OCI-LY7 (cell line): ENCODE data around the gene SLC8A1. TPM values are rescaled to one million over a fixed set of nuclear protein-coding genes. Genes with fewer than 3 reads are reported as not detected.

Experiments
- BruUV-seq: library from RNA; stranded (reverse); fragments of 400-500 nt; replicated peaks from 2 replicates; lab custom pipeline; 2021; lab: Mats Ljungman, UMichigan
- CTCF ChIA-PET: fragments of 300-600 bp; sonication (Branson Sonifier 250); formaldehyde crosslinking; loops from one replicate; lab custom pipeline; 2022; ENCODE audit warnings: antibody characterized with exemption; ENCODE audit not compliant: unreplicated experiment; lab: Charles Lee
- POLR2A ChIA-PET: fragments of 300-600 bp; sonication (Branson Sonifier 250); formaldehyde crosslinking; loops from one replicate; lab custom pipeline; 2022; ENCODE audit warnings: antibody characterized with exemption; lab: Charles Lee
- DNase-seq: peaks from one replicate; pipeline ENCODE4 v3.0.0-alpha.2; 2015; ENCODE audit warnings: low spot score
- H2AFZ ChIP-seq: fragments of 200-600 bp; sonication (generic), shearing (Covaris generic); 2 replicates; pipeline ENCODE4 v1.6.1; 2014; ENCODE audit warnings: mild to moderate bottlenecking, antibody characterized with exemption, low read length, moderate library complexity
- H3K27ac ChIP-seq: fragments of 200-600 bp; sonication (generic); 2 replicates; pipeline ENCODE4 v1.5.1; 2014; ENCODE audit warnings: mixed run types, low read depth, mild to moderate bottlenecking, moderate library complexity, low read length, inconsistent platforms; ENCODE audit not compliant: poor library complexity, severe bottlenecking
- H3K36me3 ChIP-seq: fragments of 200-600 bp; sonication (generic); 2 replicates; pipeline ENCODE4 v1.6.1; 2014; ENCODE audit warnings: mild to moderate bottlenecking, antibody characterized with exemption, low read length, moderate library complexity, mixed read lengths; ENCODE audit not compliant: insufficient read depth
- H3K4me1 ChIP-seq: fragments of 200-600 bp; sonication (generic); 2 replicates; pipeline ENCODE4 v1.5.1; 2014; ENCODE audit warnings: mild to moderate bottlenecking, low read length; ENCODE audit not compliant: insufficient read depth, poor library complexity, severe bottlenecking
- H3K4me2 ChIP-seq: fragments of 200-600 bp; sonication (generic); 2 replicates; pipeline ENCODE4 v1.6.1; 2014; ENCODE audit warnings: mild to moderate bottlenecking, low read length
- H3K4me3 ChIP-seq: fragments of 200-600 bp; sonication (generic); 2 replicates; pipeline ENCODE4 v1.5.1; 2014; ENCODE audit warnings: mild to moderate bottlenecking, low read depth, low read length; ENCODE audit not compliant: poor library complexity, severe bottlenecking
- H3K79me2 ChIP-seq: fragments of 200-600 bp; sonication (generic); 2 replicates; pipeline ENCODE4 v1.6.1; 2016; ENCODE audit warnings: low read depth, mild to moderate bottlenecking, low read length, moderate library complexity, mixed read lengths; ENCODE audit not compliant: insufficient read depth
- H3K9me2 ChIP-seq: fragments of 200-600 bp; sonication (generic); 2 replicates; pipeline ENCODE4 v1.6.1; 2016; ENCODE audit warnings: mild to moderate bottlenecking, low read length, mixed read lengths; ENCODE audit not compliant: insufficient read depth
- H3K9me3 ChIP-seq: fragments of 200-600 bp; sonication (generic); 2 replicates; pipeline ENCODE4 v1.6.1; 2014; ENCODE audit warnings: mild to moderate bottlenecking, mixed run types, low read length, mixed read lengths
- H4K20me1 ChIP-seq: fragments of 200-600 bp; sonication (generic); 2 replicates; pipeline ENCODE4 v1.6.1; 2014; ENCODE audit warnings: mild to moderate bottlenecking, antibody characterized with exemption, low read length, moderate library complexity, mixed read lengths; ENCODE audit not compliant: insufficient read depth
- EZH2phosphoT487 ChIP-seq: fragments of 200-600 bp; sonication (generic); IDR thresholded peaks from 2 replicates; pipeline ENCODE4 v1.6.1; 2018; ENCODE audit warnings: low read depth, borderline replicate concordance, mild to moderate bottlenecking, mixed run types, antibody characterized with exemption, low read length, moderate library complexity, mixed read lengths
- intact Hi-C: fragments of 100-400 bp; cut with micrococcal nuclease; formaldehyde crosslinking; loops from one replicate; pipeline ENCODE4 v1.10.0; 2022; ENCODE audit not compliant: unreplicated experiment
- total RNA-seq, 2 experiments: library from RNA; depleted of rRNA in 1 of 2; stranded (reverse); fragments of >200 nt in 1 of 2; shearing (Covaris generic) in 1 of 2; gene quantifications; 2 replicates each; pipeline ENCODE4 v1.2.3, GENCODE V29; 2014 to 2022
- TF ChIP-seq, protein P1 (sequence below): fragments of 200-600 bp; sonication (generic); conservative IDR thresholded peaks from 2 replicates; pipeline ENCODE4 v1.5.1; 2014; ENCODE audit warnings: mild to moderate bottlenecking, antibody characterized with exemption, low read length, moderate library complexity, mixed read lengths

SLC8A1 gene
- total RNA-seq, 2 experiments from 2014 or later, result 3.6 to 7.3 TPM

DNA sequence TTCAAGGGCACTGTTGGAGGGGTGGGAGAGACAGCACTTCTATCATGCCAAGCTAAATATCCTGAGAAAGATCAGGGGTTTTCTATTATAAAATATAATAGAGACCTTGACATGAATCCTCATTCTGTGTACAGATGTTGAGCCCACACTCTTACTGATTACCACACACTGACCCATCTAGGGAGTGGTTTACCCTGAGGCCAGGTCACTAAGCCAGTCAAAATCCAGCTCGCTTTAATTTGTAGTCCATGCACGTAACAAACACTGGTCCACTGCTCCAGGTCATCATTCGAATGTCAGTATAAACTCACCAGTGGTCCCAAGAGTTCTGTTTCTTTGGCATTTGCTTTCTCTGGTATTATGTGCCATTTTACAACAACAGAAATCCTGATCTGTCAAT, 96.4 kb downstream of the SLC8A1 start:
- Histone ChIP-seq H3K4me1 (peaks cover 21% of the 10 kb centered on the region), H4K20me1 (no peaks in the 10 kb centered on the region), H2AFZ (no peak overlapping the region), H3K27ac (no peak overlapping the region), H3K4me3 (no peak overlapping the region), H3K9me2 (no peaks in the 10 kb centered on the region), H3K4me2 (no peak overlapping the region), H3K79me2 (no peaks in the 10 kb centered on the region), H3K36me3 (no peaks in the 10 kb centered on the region), H3K9me3 (no peaks in the 10 kb centered on the region)
- no peak for TF ChIP-seq EZH2phosphoT487
- TF ChIP-seq, protein P1, sequence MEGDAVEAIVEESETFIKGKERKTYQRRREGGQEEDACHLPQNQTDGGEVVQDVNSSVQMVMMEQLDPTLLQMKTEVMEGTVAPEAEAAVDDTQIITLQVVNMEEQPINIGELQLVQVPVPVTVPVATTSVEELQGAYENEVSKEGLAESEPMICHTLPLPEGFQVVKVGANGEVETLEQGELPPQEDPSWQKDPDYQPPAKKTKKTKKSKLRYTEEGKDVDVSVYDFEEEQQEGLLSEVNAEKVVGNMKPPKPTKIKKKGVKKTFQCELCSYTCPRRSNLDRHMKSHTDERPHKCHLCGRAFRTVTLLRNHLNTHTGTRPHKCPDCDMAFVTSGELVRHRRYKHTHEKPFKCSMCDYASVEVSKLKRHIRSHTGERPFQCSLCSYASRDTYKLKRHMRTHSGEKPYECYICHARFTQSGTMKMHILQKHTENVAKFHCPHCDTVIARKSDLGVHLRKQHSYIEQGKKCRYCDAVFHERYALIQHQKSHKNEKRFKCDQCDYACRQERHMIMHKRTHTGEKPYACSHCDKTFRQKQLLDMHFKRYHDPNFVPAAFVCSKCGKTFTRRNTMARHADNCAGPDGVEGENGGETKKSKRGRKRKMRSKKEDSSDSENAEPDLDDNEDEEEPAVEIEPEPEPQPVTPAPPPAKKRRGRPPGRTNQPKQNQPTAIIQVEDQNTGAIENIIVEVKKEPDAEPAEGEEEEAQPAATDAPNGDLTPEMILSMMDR, result no peak
- intact Hi-C loops, result no loop called here
- no TSS peak for BruUV-seq
- ChIA-PET POLR2A (interaction anchor here (0.6 to 0.8 kb wide), 2 partner anchors 1227 to 1983 kb away, joined by 3 to 4 read pairs; no protein-coding TSS in a partner anchor), CTCF (no interaction called here)
- DNase-seq, result no peak

DNA sequence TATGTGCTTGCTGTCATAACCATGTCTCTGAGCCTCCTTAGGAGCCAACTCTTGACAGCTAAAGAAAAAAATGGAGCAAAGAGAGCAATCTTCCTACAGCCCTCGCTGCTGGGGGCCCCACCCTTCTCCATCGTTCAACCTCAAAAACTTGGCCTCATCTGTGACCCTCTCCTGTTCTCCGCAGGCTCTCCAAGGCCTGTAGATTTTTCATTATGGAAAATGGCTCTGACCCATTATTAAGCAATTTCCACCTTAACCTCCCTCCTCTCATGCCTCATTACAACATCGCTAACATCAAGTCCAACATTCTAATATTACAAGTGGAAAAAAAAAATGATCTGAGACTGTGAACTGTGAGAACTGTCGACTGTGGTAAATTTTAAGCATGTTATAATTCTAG, 98.7 kb downstream of the SLC8A1 start:
- H3K27ac ChIP-seq, result no peak overlapping the region
- H3K4me1 ChIP-seq, result no peaks in the 10 kb centered on the region
- no peaks in the 10 kb centered on the region for H3K36me3 ChIP-seq
- H3K9me2 ChIP-seq, result no peaks in the 10 kb centered on the region
- no peak for TF ChIP-seq EZH2phosphoT487
- TF ChIP-seq, protein P1, result no peak
- no peaks in the 10 kb centered on the region for H3K79me2 ChIP-seq
- no peak for DNase-seq
- H3K4me3 ChIP-seq, result no peak overlapping the region
- no peak overlapping the region for H3K4me2 ChIP-seq
- H3K9me3 ChIP-seq, result no peaks in the 10 kb centered on the region
- no peak overlapping the region for H2AFZ ChIP-seq
- ChIA-PET POLR2A (interaction anchor here (0.9 to 1.6 kb wide), 2 partner anchors 10 to 27 kb away, joined by 3 to 6 read pairs; no protein-coding TSS in a partner anchor), CTCF (no interaction called here)
- intact Hi-C loops, result no loop called here
- H4K20me1 ChIP-seq, result no peaks in the 10 kb centered on the region
- BruUV-seq, result no TSS peak

- intact Hi-C loops, result no loop called here
- no peaks in the 10 kb centered on the region for H4K20me1 ChIP-seq
- ChIA-PET POLR2A (interaction anchor here (0.9 to 1.6 kb wide), 2 partner anchors 11 to 27 kb away, joined by 3 to 6 read pairs; no protein-coding TSS in a partner anchor), CTCF (no interaction called here)
- H3K9me2 ChIP-seq, result no peaks in the 10 kb centered on the region
- no peak overlapping the region for H2AFZ ChIP-seq
- H3K9me3 ChIP-seq, result no peaks in the 10 kb centered on the region
- no peak overlapping the region for H3K4me3 ChIP-seq
- no peaks in the 10 kb centered on the region for H3K4me1 ChIP-seq
- no peak overlapping the region for H3K27ac ChIP-seq
- no peak for TF ChIP-seq EZH2phosphoT487
- TF ChIP-seq, protein P1, result no peak
- no TSS peak for BruUV-seq
- H3K36me3 ChIP-seq, result no peaks in the 10 kb centered on the region
- H3K4me2 ChIP-seq, result no peak overlapping the region
- no peak for DNase-seq
- no peaks in the 10 kb centered on the region for H3K79me2 ChIP-seq
Observed at GRCh38 chr2:40352703-40353099, 99.2 kb downstream of the SLC8A1 start.
